ENCODE measurements around the gene KIAA0408.

The KIAA0408 gene

DNA sequence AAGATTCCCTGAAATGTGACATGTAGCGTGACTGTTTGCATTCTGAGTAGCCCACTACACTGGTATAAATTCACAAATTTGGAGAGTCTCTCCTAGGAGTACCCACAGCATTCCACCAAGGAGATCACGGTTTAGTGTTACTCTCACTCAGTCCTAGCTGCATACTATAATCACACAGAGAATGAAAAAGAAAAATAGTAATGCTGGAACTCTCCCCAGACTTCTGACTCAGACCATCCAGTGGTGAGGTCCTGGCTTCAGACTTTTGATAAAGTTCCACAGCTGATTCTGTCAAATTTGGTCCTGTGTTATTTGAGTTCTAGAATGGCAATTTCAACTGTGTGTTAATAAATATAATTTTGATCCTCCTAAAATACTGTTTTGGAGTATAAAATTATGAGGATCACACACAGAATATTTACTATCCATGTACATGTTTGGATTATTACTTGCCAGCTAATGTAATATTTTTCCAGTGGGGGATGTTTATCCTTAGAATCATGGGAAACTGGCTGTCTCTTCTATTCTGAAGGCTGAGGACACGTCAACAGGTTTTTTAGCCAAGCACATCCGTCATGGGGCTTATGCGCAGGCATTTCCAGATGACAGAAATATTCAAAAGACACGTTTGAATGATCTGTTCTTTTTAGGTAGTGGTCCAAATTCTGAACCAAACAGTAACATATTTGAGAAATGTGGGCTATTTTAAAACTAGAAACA lies 5.1 kb upstream of the KIAA0408 start:
- TF ChIP-seq, protein P1, sequence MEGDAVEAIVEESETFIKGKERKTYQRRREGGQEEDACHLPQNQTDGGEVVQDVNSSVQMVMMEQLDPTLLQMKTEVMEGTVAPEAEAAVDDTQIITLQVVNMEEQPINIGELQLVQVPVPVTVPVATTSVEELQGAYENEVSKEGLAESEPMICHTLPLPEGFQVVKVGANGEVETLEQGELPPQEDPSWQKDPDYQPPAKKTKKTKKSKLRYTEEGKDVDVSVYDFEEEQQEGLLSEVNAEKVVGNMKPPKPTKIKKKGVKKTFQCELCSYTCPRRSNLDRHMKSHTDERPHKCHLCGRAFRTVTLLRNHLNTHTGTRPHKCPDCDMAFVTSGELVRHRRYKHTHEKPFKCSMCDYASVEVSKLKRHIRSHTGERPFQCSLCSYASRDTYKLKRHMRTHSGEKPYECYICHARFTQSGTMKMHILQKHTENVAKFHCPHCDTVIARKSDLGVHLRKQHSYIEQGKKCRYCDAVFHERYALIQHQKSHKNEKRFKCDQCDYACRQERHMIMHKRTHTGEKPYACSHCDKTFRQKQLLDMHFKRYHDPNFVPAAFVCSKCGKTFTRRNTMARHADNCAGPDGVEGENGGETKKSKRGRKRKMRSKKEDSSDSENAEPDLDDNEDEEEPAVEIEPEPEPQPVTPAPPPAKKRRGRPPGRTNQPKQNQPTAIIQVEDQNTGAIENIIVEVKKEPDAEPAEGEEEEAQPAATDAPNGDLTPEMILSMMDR (IDR thresholded peaks at IDR 0.05; ENCODE audit: extremely low read depth, missing control alignments), result no peak
- no peak for DNase-seq (ENCODE audit: low spot score)

DNA sequence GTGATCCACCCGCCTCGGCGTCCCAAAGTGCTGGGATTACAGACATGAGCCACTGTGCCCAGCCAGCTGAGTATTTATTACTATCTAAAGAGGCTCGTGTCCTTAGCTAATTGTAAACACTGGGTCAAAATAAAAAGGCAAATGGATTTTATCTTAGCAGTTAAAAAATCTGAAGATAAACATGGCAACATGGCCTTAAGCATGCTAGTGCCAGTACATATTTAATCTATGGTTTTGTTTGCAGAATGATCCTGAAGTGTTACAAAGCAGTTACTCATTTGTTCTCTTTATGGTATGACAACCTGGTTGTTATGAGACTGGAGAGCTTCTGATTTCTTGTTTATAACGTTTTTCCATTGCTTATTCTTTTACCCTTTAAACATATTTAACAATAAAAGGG lies 3.9 kb upstream of the KIAA0408 start:
- no peak for DNase-seq (ENCODE audit: low spot score)
- TF ChIP-seq, protein P1 (IDR thresholded peaks at IDR 0.05; ENCODE audit: extremely low read depth, missing control alignments), result no peak

- DNase-seq (ENCODE audit: low spot score), result no peak
- TF ChIP-seq, protein P1 (IDR thresholded peaks at IDR 0.05; ENCODE audit: extremely low read depth, missing control alignments), result no peak
Observed at GRCh38 chr6:127462376-127462775, 3.2 kb upstream of the KIAA0408 start.

DNA sequence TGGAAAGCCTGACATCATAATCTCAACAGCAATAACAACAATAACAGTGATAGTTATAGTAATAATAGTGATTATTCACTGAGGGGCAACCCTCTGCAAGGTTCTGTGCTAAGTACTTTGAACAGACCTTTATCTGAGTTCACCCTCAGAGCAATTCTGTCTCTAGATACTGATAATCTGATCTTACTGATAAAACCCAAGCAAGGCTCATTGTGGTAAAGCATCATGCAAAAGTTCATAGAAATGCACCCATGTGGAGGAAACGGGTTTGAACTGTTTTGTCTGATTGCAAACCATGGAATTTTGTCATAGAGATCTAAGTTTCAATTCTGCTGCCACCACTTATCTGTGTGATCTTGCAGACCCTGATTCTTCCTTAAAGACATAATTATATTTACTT lies 1.3 kb upstream of the KIAA0408 start:
- TF ChIP-seq, protein P1 (IDR thresholded peaks at IDR 0.05; ENCODE audit: extremely low read depth, missing control alignments), result no peak
- DNase-seq (ENCODE audit: low spot score), result no peak

DNA sequence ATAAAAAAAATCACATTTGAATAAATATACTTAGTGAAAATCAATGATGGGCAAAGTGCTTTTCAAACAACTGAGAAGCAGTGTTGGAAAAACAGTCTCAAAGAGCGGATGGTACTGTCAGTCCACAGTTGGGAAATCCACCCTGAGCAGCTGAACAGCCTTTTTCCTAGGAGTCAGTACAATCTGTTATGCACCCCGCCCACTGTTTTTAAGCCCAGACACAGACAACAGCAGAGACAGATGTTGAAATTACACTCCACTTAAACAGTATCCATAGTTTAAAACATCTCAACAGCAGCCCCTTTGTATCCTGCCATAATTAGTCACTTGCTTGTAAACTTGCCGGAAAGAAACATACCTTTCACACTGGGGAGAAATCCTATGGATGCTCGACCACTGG lies 372 bp downstream of the KIAA0408 start:
- TF ChIP-seq, protein P1 (IDR thresholded peaks at IDR 0.05; ENCODE audit: extremely low read depth, missing control alignments), result no peak
- no peak for DNase-seq (ENCODE audit: low spot score)

- DNase-seq (ENCODE audit: low spot score), result no peak
- TF ChIP-seq, protein P1 (IDR thresholded peaks at IDR 0.05; ENCODE audit: extremely low read depth, missing control alignments), result no peak
Observed at GRCh38 chr6:127458222-127458621, 967 bp downstream of the KIAA0408 start.

DNA sequence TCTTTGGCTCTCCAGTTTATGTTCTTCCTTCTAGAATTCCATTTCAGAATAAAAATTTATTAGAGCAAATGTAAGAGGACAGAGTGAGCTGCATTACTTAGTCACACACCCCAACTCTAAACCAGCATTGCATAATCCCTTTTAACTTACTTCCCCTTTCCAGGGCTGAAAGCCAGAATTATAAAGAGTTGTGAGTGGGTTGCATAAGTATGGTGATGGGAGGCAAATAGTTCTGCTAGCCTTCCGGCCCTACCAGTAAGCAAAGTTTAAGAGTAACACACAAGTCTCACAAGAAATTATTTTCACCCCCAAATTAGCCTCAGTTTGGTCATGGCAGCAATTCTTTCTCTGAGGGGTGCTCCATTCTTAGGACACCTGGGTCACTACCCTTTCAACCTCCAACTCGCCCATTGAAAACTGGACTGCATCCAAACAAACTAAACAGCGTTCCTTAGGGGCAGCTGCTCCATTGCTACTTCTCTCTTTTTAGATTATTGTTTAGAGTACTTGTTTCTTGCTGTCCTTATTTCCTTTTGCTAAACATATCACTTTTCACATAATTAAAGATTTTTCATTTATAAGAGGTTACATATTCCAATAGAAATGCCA lies 1.6 kb downstream of the KIAA0408 start:
- TF ChIP-seq, protein P1 (IDR thresholded peaks at IDR 0.05; ENCODE audit: extremely low read depth, missing control alignments), result no peak
- no peak for DNase-seq (ENCODE audit: low spot score)

All from GM20000 (cell line).